ENCODE data around the gene ABCC4. TPM values are rescaled to one million over a fixed set of nuclear protein-coding genes. Genes with fewer than 3 reads are reported as not detected.

The ABCC4 gene
- total RNA-seq, 2 donors from 2014 or later, result 2.8 to 12.2 TPM

DNA sequence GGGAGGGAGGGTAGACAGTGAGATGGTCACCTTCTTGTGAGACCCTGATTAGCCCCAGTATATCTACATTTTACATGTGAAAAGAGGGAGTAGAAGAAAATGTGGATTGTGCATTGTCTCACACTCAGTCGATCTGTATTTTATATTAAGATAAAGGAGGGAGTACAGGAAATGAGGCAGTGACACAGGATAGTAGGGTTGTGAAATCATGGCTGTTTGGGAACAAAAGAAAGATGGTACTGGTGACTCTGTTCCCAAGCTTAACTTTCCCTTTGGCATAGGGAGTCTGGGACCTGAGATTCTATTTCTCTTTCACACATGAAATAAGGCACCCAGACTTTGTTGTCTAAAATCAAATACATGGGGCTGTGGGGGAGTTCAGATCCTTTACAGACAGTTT lies 194.7 kb downstream of the ABCC4 start:
- no peaks in the 10 kb centered on the region for H3K9me3 ChIP-seq
- ATAC-seq (ENCODE audit: insufficient number of reproducible peaks, low FRiP score, low read depth) (no peak), DNase-seq (ENCODE audit: low spot score) (no peak)
- no peaks in the 10 kb centered on the region for H3K27me3 ChIP-seq (replicated peaks; ENCODE audit: insufficient read depth)
- TF ChIP-seq, protein P1, sequence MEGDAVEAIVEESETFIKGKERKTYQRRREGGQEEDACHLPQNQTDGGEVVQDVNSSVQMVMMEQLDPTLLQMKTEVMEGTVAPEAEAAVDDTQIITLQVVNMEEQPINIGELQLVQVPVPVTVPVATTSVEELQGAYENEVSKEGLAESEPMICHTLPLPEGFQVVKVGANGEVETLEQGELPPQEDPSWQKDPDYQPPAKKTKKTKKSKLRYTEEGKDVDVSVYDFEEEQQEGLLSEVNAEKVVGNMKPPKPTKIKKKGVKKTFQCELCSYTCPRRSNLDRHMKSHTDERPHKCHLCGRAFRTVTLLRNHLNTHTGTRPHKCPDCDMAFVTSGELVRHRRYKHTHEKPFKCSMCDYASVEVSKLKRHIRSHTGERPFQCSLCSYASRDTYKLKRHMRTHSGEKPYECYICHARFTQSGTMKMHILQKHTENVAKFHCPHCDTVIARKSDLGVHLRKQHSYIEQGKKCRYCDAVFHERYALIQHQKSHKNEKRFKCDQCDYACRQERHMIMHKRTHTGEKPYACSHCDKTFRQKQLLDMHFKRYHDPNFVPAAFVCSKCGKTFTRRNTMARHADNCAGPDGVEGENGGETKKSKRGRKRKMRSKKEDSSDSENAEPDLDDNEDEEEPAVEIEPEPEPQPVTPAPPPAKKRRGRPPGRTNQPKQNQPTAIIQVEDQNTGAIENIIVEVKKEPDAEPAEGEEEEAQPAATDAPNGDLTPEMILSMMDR (IDR thresholded peaks at IDR 0.05), result no peak
- no peak overlapping the region for H3K27ac ChIP-seq
- H3K4me3 ChIP-seq, result no peak overlapping the region
- H3K36me3 ChIP-seq, result no peaks in the 10 kb centered on the region
- H3K4me1 ChIP-seq (ENCODE audit: control insufficient read depth in 1 of 2, low read depth in 2 of 2), result no peaks in the 10 kb centered on the region

DNA sequence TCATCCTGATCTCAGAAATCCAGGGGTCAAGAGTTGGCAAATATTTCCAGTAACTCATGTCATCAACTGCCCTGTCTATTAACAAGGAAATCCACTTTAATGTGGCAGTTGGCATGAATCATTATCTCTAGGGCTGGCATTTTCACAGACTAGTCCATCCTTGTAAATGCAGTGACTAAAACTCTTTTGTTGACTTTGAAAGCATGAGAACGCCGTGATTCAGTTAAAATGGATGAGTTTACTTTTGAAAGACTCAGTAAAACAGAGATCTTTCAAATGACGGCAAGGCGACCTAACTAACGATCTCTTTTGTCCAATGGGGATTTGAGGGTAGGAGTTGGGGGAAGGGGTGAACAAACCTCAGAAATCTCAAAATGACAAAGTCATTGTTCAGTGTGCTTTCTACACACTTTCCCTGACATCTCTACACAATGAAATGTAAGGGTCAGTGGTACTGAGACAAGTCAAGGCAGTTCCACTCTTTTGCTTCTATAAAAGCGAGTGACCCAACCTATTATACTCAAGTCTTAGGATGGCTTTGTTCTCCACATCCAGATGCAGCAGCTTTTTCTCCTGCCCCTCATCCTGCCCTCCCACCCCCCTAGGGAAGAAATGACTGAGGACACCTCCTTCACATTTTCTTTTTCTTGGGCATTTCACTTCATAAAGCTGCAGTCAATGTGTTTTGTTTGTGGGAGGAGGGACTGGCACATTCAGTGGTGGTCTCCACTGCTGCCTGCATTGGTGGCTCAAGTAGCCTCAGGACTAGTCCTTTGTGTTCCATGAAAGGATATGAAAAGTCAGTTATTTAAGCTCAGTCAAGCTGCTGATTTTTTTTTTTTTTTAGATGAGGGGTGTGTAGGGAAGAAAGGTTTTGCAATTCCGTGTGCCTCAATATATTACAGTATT lies 200.5 kb downstream of the ABCC4 start:
- H3K27me3 ChIP-seq (replicated peaks; ENCODE audit: insufficient read depth), result no peaks in the 10 kb centered on the region
- TF ChIP-seq, protein P1 (IDR thresholded peaks at IDR 0.05), result no peak
- H3K4me3 ChIP-seq, result no peak overlapping the region
- DNase-seq (ENCODE audit: low spot score) (no peak), ATAC-seq (ENCODE audit: insufficient number of reproducible peaks, low FRiP score, low read depth) (no peak)
- H3K4me1 ChIP-seq (ENCODE audit: control insufficient read depth in 1 of 2, low read depth in 2 of 2), result no peaks in the 10 kb centered on the region
- no peaks in the 10 kb centered on the region for H3K9me3 ChIP-seq
- no peak overlapping the region for H3K27ac ChIP-seq
- H3K36me3 ChIP-seq, result no peaks in the 10 kb centered on the region

DNA sequence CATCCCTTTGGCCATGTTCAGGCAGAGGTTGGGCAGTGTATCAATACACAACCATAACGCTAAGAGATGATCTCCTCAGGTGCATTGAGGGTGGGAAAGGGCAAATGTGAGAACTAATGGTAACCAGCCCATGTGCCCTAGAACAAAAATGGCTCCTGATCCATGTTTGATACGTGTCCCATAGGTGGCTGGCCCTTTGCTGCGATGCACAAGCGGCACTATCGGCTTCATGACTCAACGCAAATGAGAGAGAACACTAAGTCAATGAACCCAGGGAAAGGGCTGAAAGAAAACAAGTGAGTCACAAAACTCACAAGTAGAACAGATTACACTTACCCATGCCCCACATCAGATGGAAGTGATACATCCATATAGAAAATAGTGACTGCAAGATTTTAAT lies 201.7 kb downstream of the ABCC4 start:
- DNase-seq (ENCODE audit: low spot score) (no peak), ATAC-seq (ENCODE audit: insufficient number of reproducible peaks, low FRiP score, low read depth) (no peak)
- Histone ChIP-seq H3K4me3 (no peak overlapping the region), H3K4me1 (ENCODE audit: control insufficient read depth in 1 of 2, low read depth in 2 of 2) (no peaks in the 10 kb centered on the region), H3K9me3 (no peaks in the 10 kb centered on the region), H3K36me3 (no peaks in the 10 kb centered on the region), H3K27me3 (replicated peaks; ENCODE audit: insufficient read depth) (no peaks in the 10 kb centered on the region), H3K27ac (no peak overlapping the region)
- TF ChIP-seq, protein P1 (IDR thresholded peaks at IDR 0.05), result no peak

GRCh38 chr13:95098916-95099315 lies 202.3 kb downstream of the ABCC4 start:
- no peak overlapping the region for H3K4me3 ChIP-seq
- DNase-seq (ENCODE audit: low spot score) (no peak), ATAC-seq (ENCODE audit: insufficient number of reproducible peaks, low FRiP score, low read depth) (no peak)
- H3K27me3 ChIP-seq (replicated peaks; ENCODE audit: insufficient read depth), result no peaks in the 10 kb centered on the region
- no peak overlapping the region for H3K27ac ChIP-seq
- H3K4me1 ChIP-seq (ENCODE audit: control insufficient read depth in 1 of 2, low read depth in 2 of 2), result no peaks in the 10 kb centered on the region
- no peaks in the 10 kb centered on the region for H3K36me3 ChIP-seq
- H3K9me3 ChIP-seq, result no peaks in the 10 kb centered on the region
- TF ChIP-seq, protein P1 (IDR thresholded peaks at IDR 0.05), result no peak

- TF ChIP-seq, protein P1 (IDR thresholded peaks at IDR 0.05), result no peak
- ATAC-seq (ENCODE audit: insufficient number of reproducible peaks, low FRiP score, low read depth), result no peak
- DNase-seq (ENCODE audit: low spot score), result no peak
Observed at GRCh38 chr13:95091755-95092154, 209.5 kb downstream of the ABCC4 start.

More at GRCh38 chr13:95091755-95092154, 209.5 kb downstream of the ABCC4 start:
- Histone ChIP-seq H3K27ac (no peak overlapping the region), H3K27me3 (replicated peaks; ENCODE audit: insufficient read depth) (no peaks in the 10 kb centered on the region), H3K9me3 (no peaks in the 10 kb centered on the region), H3K36me3 (no peaks in the 10 kb centered on the region), H3K4me3 (no peak overlapping the region), H3K4me1 (ENCODE audit: control insufficient read depth in 1 of 2, low read depth in 2 of 2) (no peaks in the 10 kb centered on the region)

All from thoracic aorta (tissue), 2 donors.